ENCODE measurements around the gene NFKBIE.
A peak's percentile ranks its signal among the peaks of the same experiment; 100 is the strongest.

The NFKBIE gene

GRCh38 chr6:44226368-44227147 lies 38.8 kb downstream of the NFKBIE start:
- no peak overlapping the region for H3K4me3 ChIP-seq (replicated peaks in 1 of 2; ENCODE audit: low read depth in 2 of 2, low read length in 2 of 2)
- DNase-seq (ENCODE audit: low read depth in 2 of 2), result no peak

GRCh38 chr6:44225579-44226325 lies 39.6 kb downstream of the NFKBIE start:
- no peak overlapping the region for H3K4me3 ChIP-seq (replicated peaks in 1 of 2; ENCODE audit: low read depth in 2 of 2, low read length in 2 of 2)
- no peak for DNase-seq (ENCODE audit: low read depth in 2 of 2)
- TF ChIP-seq CTCF (IDR thresholded peaks at IDR 0.05; ENCODE audit: low read depth, low read length), result no peak

More at GRCh38 chr6:44226368-44227147, 38.8 kb downstream of the NFKBIE start:
- no peak for TF ChIP-seq CTCF (IDR thresholded peaks at IDR 0.05; ENCODE audit: low read depth, low read length)

GRCh38 chr6:44224965-44225305 lies 40.4 kb downstream of the NFKBIE start:
- no peak for TF ChIP-seq CTCF (IDR thresholded peaks at IDR 0.05; ENCODE audit: low read depth, low read length)
- H3K4me3 ChIP-seq (replicated peaks in 1 of 2; ENCODE audit: low read depth in 2 of 2, low read length in 2 of 2), result no peak overlapping the region
- DNase-seq (ENCODE audit: low read depth in 2 of 2), result no peak

- peak overlapping the region; percentile 50 to 60 for H3K4me3 ChIP-seq (replicated peaks in 1 of 2; ENCODE audit: low read depth in 2 of 2, low read length in 2 of 2)
- peak in 1 of 2 donors; percentile 28 for DNase-seq (ENCODE audit: low read depth in 2 of 2)
- TF ChIP-seq CTCF (IDR thresholded peaks at IDR 0.05; ENCODE audit: low read depth, low read length), result no peak
Measured at GRCh38 chr6:44224029-44224964, 41.1 kb downstream of the NFKBIE start.

GRCh38 chr6:44223319-44224028 lies 41.9 kb downstream of the NFKBIE start, which contains the start of gene SLC29A1:
TSS of gene SLC29A1 (plus strand) at chr6:44223595. CDS start at chr6:44227314, 3,719 bp downstream.
- H3K4me3 ChIP-seq (replicated peaks in 1 of 2; ENCODE audit: low read depth in 2 of 2, low read length in 2 of 2), result peak within 1 kb of the TSS; percentile 50 to 60
- no peak for TF ChIP-seq CTCF (IDR thresholded peaks at IDR 0.05; ENCODE audit: low read depth, low read length)
- peak; percentile 34 to 42 for DNase-seq (ENCODE audit: low read depth in 2 of 2)

Measured in cardiac fibroblast (primary cell).